GM11168 (cell line): ENCODE data around the gene IQSEC1.

Experiments used
- in situ Hi-C: fragments of 300-500 bp; cut with MboI; formaldehyde crosslinking; loops from one replicate; pipeline ENCODE4 v1.12.0; 2022; ENCODE audit warnings: low sequenced_read_pairs; ENCODE audit not compliant: unreplicated experiment

IQSEC1 gene

DNA sequence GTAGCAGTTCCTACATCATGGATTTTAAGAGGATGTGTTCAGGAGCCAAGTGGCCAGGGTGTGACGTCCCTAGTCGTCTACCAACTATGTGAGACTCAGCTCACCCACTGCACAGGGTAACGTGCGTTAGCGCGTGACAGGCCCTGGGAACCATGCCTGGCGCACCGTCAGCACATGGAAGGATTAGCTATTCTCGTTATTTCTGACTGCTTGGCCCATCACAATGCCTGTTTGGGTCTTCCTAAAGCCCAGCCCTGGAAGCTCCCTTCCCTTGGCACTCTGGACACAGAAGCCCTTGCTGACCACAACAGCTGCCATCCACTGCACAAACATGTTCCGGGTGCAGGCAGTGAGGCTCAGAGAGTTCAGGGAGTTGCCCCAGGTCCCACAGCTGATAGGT, 140.9 kb downstream of the IQSEC1 start:
- in situ Hi-C loops = no loop called here

GRCh38 chr3:12931273-12931905, 141.8 kb downstream of the IQSEC1 start:
- in situ Hi-C loops = no loop called here

GRCh38 chr3:12929801-12930200, 143.4 kb downstream of the IQSEC1 start:
- in situ Hi-C loops = no loop called here

- in situ Hi-C loops = no loop called here
Measured at GRCh38 chr3:12926660-12927059, 146.6 kb downstream of the IQSEC1 start.

DNA sequence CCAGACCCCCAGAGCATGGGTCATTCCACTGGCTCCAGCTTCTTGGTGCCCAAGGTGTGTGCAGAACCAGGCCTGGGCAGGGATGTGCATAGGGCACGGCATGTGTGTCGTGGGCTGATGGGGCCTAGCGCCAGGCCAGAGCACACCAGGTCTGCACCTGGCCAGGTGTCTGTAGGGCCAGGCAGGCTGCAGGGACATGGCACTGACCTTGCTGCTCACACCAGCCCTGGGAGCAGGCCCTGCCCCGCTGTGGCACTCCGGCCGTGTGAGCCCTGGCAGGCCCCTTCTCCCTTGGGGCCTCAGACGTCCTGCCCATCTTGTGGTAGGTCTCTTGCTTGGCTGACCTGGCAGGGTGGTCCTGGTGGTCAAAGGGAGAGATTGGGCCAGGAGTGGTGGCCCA, 147.6 kb downstream of the IQSEC1 start:
- in situ Hi-C loops = no loop called here

GRCh38 chr3:12924437-12924836, 148.8 kb downstream of the IQSEC1 start:
- in situ Hi-C loops = no loop called here

DNA sequence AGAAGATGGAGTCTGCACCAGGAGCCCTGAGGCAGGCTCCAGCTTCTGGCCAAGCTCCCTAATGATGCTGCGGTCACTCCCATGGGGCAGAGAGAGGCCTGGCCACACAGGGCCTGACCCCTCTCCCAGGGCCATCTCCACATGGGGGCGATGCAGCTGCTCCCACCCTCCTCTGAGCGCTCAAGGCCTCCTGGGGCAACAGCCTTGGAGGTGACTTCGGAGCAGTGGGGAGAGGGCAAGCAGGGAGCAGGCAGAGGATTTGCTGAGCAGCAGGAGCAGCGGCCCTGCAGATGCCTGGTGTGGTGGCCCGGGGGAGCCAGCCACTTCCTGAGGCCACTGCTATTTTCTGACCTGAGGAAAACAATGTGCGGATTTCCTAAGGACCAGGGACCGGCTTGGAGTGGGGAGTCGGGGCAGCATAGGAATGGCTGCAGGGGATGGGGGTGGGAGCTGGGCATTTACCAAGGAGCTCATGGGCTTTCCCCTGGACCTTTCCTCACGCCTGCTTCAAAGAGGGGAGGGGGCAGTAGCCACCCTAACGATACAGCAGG, 150.3 kb downstream of the IQSEC1 start:
- in situ Hi-C loops = no loop called here

- in situ Hi-C loops = no loop called here
Measured at GRCh38 chr3:12922306-12922705, 150.9 kb downstream of the IQSEC1 start.

- in situ Hi-C loops = no loop called here
Measured at GRCh38 chr3:12921736-12922135, 151.5 kb downstream of the IQSEC1 start.

DNA sequence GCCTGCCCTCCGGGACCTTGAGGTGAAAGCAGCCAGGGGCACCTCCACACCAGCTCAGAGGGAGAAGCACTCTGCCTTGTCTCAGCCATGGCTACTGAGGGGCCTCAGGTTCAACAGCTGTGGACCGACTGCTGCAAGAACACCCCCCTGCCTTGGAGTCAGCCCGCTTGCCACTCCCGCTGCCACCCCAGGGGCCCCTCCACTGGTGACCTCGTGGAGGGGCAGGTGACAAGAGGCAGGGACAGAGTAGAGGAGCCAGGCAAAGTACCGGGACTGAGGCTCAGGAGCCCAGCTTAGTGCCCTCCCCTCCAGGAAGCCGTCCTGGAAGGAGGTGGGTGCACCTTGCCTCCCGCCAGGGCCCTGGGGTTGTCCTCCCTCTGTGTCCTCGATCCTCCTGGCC, 152.3 kb downstream of the IQSEC1 start:
- in situ Hi-C loops = no loop called here

DNA sequence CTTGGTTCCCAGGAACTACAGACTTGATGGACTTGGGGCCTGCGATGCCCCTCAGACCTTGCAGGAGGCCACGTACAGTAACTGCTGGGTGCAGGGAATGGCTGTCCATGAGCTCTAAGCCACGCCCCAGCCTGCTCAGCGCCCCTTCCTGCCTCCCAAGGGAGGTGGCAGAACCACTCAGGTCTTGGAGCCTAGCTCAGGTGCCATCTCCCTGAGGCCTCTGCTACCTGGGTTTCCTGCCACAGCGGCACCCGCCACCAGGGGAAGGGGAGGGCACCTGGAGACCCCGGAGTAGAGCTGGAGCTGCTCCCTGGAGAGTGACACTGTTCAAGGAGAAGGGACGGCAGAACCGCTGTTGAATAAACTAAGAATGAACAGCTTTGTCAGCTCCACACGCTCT, 154.0 kb downstream of the IQSEC1 start:
- in situ Hi-C loops = no loop called here

GRCh38 chr3:12918231-12918630, 155.0 kb downstream of the IQSEC1 start:
- in situ Hi-C loops = no loop called here

- in situ Hi-C loops = no loop called here
Measured at GRCh38 chr3:12916159-12916558, 157.1 kb downstream of the IQSEC1 start.

GRCh38 chr3:12914088-12914487, 159.1 kb downstream of the IQSEC1 start:
- in situ Hi-C loops = no loop called here

- in situ Hi-C loops = no loop called here
Measured at GRCh38 chr3:12911881-12912415, 161.3 kb downstream of the IQSEC1 start.

- in situ Hi-C loops = no loop called here
Measured at GRCh38 chr3:12910356-12911099, 162.7 kb downstream of the IQSEC1 start.

DNA sequence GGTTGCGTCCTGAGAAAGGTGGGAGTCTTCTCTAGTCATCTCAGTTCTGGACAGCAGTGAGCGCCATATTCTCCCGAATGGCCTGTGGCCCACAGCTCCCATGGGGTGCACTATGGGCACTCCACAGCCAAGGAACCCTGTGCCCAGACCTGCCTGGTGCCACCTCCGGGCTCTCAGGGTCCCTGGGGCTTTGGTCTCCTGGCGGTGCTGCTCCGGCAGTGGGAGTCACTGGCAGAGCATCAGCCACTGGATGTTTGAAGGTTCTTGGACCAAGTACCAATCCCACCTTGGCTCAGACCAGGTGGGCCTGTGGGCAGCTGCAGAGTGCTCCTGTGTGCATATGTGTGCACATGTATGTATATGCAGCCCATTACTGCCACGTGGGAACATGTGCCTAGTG, 163.5 kb downstream of the IQSEC1 start:
- in situ Hi-C loops = no loop called here

DNA sequence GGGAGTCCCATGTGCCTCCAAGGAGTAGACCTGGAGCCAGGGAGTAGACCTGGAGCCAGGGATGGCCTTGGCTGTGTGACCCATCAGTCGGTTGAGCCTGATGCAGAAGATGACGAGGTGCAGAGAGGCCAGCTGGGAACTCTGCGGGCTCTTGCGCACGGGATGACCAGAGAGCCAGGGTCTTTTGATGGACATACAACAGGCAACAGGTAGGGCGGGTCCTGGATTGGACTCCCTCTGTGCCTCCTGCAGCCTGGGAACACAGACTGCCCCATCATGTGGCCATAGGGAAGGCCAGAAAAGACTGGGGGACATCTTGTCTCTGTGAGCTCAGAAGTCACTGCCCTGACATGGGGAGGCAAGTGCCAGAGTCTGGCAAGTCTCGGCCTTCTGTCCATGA, 164.4 kb downstream of the IQSEC1 start:
- in situ Hi-C loops = no loop called here

DNA sequence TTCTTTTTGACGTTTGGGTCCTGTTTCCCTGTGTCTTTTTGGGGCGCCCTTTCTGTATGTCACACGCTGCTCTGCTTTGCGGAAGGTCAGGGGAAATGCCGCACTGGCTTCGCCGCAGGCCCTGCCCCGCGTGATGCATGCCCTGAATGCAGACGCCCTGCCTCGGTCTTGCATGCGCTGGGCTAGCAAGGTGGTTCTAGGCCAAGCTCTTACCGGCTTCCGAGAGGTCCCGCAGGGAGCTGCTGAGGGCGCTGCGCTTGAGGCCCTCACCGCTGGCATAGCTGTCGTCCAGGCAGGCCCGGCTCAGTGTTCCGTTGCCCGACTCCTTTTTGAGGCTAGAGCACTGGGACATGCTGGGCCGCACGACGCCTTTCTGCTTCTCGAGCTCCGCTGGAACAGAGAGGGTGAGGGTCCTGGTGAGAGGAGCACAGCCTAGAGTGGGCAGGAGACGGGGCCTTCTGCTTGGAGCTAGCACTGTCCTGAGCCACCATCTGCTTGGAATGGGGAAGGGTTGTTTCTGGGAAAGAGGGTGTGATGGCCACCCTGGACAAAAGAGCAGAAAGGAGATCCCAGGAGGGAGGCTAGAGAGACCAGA, 165.0 kb downstream of the IQSEC1 start:
- in situ Hi-C loops = no loop called here

DNA sequence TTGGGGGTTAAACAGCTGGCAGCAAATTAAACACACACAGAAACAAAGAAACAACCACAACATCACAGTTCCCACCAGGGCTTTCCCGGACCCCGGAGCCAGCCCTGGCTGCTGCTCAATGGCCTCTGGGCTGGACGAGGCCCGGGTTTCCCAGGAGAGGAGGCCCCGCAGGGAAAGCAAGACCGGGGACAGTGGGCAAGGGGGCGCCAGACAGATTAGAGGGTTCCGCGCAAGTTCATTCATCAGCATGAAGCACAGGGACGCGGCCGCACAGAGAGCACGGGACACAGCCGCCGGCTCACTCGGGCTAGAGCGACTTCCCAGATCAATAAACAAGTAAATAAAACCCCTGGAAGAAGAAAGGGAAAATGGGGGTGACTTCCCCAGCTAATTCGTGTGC, 165.5 kb downstream of the IQSEC1 start:
- in situ Hi-C loops = no loop called here

- in situ Hi-C loops = no loop called here
Measured at GRCh38 chr3:12907296-12907695, 165.9 kb downstream of the IQSEC1 start.
